PC-3 (cell line): ENCODE results near the gene BLTP2. TPM values are rescaled to one million over a fixed set of nuclear protein-coding genes. Genes with fewer than 3 reads are reported as not detected.

Experiments
- ATAC-seq: fragments of 200-7000 bp; cut with Tn5 transposase; 2 replicates; pipeline ENCODE4 v1.9.1; 2020; ENCODE audit warnings: mild to moderate bottlenecking, moderate library complexity
- BruUV-seq: library from RNA; stranded (reverse); fragments of 400-500 nt; replicated peaks from 2 replicates; lab custom pipeline; 2021; lab: Mats Ljungman, UMichigan
- CTCF ChIA-PET: fragments of 300-600 bp; sonication (Branson Sonifier 250); formaldehyde crosslinking; loops from one replicate; lab custom pipeline; 2022; ENCODE audit warnings: antibody characterized with exemption; lab: Charles Lee
- POLR2A ChIA-PET: fragments of 300-600 bp; sonication (Branson Sonifier 250); formaldehyde crosslinking; loops from one replicate; lab custom pipeline; 2022; ENCODE audit warnings: antibody characterized with exemption; ENCODE audit not compliant: unreplicated experiment; lab: Charles Lee
- DNase-seq: peaks from one replicate; pipeline ENCODE4 v3.0.0-alpha.2; 2015
- H2AFZ ChIP-seq: fragments of 300-600 bp; sonication (generic); 2 replicates; pipeline ENCODE4 v1.6.0; 2016; ENCODE audit warnings: antibody characterized with exemption, low read length
- H3F3A ChIP-seq: fragments of 300-600 bp; sonication (generic); one replicate; pipeline ENCODE4 v1.6.0; 2017; ENCODE audit warnings: antibody characterized with exemption, low read length, control low read depth, mild to moderate bottlenecking; ENCODE audit not compliant: unreplicated experiment
- H3K27ac ChIP-seq: fragments of 300-600 bp; sonication (generic); 2 replicates; pipeline ENCODE4 v1.5.1; 2016; ENCODE audit warnings: mild to moderate bottlenecking, low read length
- H3K27me3 ChIP-seq: fragments of 300-600 bp; sonication (generic); 2 replicates; pipeline ENCODE4 v1.6.1; 2016; ENCODE audit warnings: low read length, mixed read lengths
- H3K36me3 ChIP-seq: fragments of 300-600 bp; sonication (generic); 2 replicates; pipeline ENCODE4 v1.6.1; 2016; ENCODE audit warnings: low read depth, mixed run types, low read length, mixed read lengths
- H3K4me1 ChIP-seq: fragments of 300-600 bp; sonication (generic); 2 replicates; pipeline ENCODE4 v1.5.1; 2016; ENCODE audit warnings: low read length; ENCODE audit not compliant: insufficient read depth
- H3K4me2 ChIP-seq: fragments of 300-600 bp; sonication (generic); 2 replicates; pipeline ENCODE4 v1.6.0; 2016; ENCODE audit warnings: low read length
- H3K4me3 ChIP-seq: fragments of 300-600 bp; sonication (generic); 2 replicates; pipeline ENCODE4 v1.5.1; 2016; ENCODE audit warnings: mild to moderate bottlenecking, low read length, mixed read lengths
- H3K79me2 ChIP-seq: fragments of 300-600 bp; sonication (generic); 2 replicates; pipeline ENCODE4 v1.6.1; 2017; ENCODE audit warnings: low read length, mixed read lengths
- H3K9ac ChIP-seq: fragments of 300-600 bp; sonication (generic); 2 replicates; pipeline ENCODE4 v1.6.0; 2016; ENCODE audit warnings: mild to moderate bottlenecking, low read length
- H3K9me2 ChIP-seq: fragments of 300-600 bp; sonication (generic); replicated peaks from 2 replicates; pipeline ENCODE4 v1.6.1; 2016; ENCODE audit warnings: mixed run types, low read length, mixed read lengths
- H3K9me3 ChIP-seq: fragments of 300-600 bp; sonication (generic); 2 replicates; pipeline ENCODE4 v1.6.1; 2016; ENCODE audit warnings: low read length, mixed read lengths
- H4K20me1 ChIP-seq: fragments of 300-600 bp; sonication (generic); 2 replicates; pipeline ENCODE4 v1.6.1; 2016; ENCODE audit warnings: low read length, mixed read lengths
- EZH2 ChIP-seq: fragments of 300-600 bp; sonication (generic); IDR thresholded peaks from one replicate; pipeline ENCODE4 v1.6.1; 2017; ENCODE audit warnings: antibody characterized with exemption, mild to moderate bottlenecking, low read length; ENCODE audit not compliant: unreplicated experiment
- EZH2phosphoT487 ChIP-seq: fragments of 300-600 bp; sonication (generic); IDR thresholded peaks from 2 replicates; pipeline ENCODE4 v1.6.1; 2018; ENCODE audit warnings: mild to moderate bottlenecking, antibody characterized with exemption, low read length, borderline replicate concordance
- intact Hi-C: fragments of 100-400 bp; cut with micrococcal nuclease; formaldehyde crosslinking; loops from 2 replicates; pipeline ENCODE4 v1.9.0; 2023
- total RNA-seq: library from RNA; depleted of rRNA; stranded (reverse); fragments of >200 nt; gene quantifications from 2 replicates; pipeline ENCODE4 v1.2.3, GENCODE V29; 2014
- TF ChIP-seq, protein P1 (sequence below): fragments of 300-600 bp; sonication (generic); conservative IDR thresholded peaks from 2 replicates; pipeline ENCODE4 v1.5.1; 2017; ENCODE audit warnings: antibody characterized with exemption, low read depth, mild to moderate bottlenecking, low read length

The BLTP2 gene
- total RNA-seq, 1 experiment from 2014 or later = 103 TPM

DNA sequence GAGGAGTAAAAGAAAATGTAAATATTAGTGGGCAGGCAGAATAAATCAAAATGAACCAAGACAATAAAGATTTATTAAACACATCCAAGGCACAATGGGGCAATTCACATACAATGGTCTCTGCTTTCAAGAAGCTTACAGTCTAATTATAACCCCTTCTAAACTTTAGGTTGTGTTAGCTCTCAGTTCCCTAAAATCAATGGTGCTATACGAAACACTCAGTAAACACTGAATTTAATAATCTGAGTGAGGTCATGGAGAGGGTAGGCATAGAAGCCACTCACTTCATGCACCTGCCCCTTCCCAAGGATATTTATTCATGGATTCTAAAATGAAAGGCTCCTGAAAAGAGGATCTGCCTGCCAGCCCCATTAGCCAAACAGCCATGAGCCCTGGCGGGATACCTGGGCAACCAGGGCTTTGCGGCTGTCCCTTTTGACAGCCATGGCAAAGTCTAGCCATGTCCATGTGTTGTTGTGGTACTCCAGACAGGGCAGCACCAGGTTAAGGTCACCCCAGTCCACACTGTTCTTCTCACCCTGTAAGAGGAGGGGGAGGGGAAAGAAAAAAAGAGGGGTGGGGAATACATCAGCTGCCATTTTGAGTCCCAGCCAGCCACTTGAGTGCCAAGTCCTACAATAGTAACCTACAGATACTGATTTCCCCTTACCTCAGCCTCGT is 29.6 kb downstream of the BLTP2 start:
- TF ChIP-seq EZH2phosphoT487 = no peak
- no peak for TF ChIP-seq EZH2
- TF ChIP-seq, protein P1, sequence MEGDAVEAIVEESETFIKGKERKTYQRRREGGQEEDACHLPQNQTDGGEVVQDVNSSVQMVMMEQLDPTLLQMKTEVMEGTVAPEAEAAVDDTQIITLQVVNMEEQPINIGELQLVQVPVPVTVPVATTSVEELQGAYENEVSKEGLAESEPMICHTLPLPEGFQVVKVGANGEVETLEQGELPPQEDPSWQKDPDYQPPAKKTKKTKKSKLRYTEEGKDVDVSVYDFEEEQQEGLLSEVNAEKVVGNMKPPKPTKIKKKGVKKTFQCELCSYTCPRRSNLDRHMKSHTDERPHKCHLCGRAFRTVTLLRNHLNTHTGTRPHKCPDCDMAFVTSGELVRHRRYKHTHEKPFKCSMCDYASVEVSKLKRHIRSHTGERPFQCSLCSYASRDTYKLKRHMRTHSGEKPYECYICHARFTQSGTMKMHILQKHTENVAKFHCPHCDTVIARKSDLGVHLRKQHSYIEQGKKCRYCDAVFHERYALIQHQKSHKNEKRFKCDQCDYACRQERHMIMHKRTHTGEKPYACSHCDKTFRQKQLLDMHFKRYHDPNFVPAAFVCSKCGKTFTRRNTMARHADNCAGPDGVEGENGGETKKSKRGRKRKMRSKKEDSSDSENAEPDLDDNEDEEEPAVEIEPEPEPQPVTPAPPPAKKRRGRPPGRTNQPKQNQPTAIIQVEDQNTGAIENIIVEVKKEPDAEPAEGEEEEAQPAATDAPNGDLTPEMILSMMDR = no peak
- Histone ChIP-seq H3K9me2 (no peaks in the 10 kb centered on the region), H3K79me2 (no peaks in the 10 kb centered on the region), H3F3A (no peaks in the 10 kb centered on the region), H4K20me1 (no peaks in the 10 kb centered on the region), H3K36me3 (peaks cover 26% of the 10 kb centered on the region), H3K9ac (no peak overlapping the region), H3K4me2 (no peak overlapping the region), H3K4me3 (no peak overlapping the region), H3K4me1 (no peaks in the 10 kb centered on the region), H2AFZ (no peak overlapping the region), H3K27ac (no peak overlapping the region), H3K27me3 (no peaks in the 10 kb centered on the region), H3K9me3 (no peaks in the 10 kb centered on the region)
- ATAC-seq (no peak), DNase-seq (no peak)
- BruUV-seq = no TSS peak
- CTCF ChIA-PET = no interaction called here
- intact Hi-C loops = no loop called here
- POLR2A ChIA-PET = no interaction called here

DNA sequence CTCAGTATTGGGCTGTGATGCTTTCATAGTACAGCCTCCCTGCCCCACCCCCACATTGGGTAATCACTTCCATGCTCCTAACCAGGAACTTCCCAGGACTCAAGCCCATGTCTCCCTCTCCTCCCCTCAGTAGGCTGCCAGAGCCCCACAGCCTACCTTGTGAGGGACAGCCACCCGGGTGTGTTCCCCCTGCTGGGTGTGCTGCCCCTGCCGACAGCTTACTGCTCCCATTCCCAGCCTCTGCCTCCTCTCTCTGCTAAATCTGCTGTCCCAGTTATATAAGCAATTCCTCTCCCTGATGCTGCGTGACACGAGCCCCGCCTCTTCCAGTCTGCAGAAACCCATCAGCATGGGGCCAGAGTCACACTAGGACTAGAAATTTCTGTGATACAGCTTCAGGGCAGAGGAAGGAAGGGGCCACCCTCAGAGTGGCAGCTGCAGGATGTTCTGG is 31.0 kb downstream of the BLTP2 start, which contains the start of gene RSKR:
RSKR (minus strand) TSS at position 255 of the 451 bp plus-strand sequence; CDS start at position 231, 24 bp downstream.
- Histone ChIP-seq H4K20me1 (no peaks in the 10 kb centered on the region), H3K4me2 (no peak within 1 kb of the TSS), H2AFZ (no peak within 1 kb of the TSS), H3K9me3 (no peaks in the 10 kb centered on the region), H3K9me2 (no peaks in the 10 kb centered on the region), H3K9ac (no peak within 1 kb of the TSS), H3K27ac (no peak within 1 kb of the TSS), H3K36me3 (peaks cover 18% of the 10 kb centered on the region), H3K27me3 (no peaks in the 10 kb centered on the region), H3F3A (no peaks in the 10 kb centered on the region), H3K79me2 (no peaks in the 10 kb centered on the region), H3K4me3 (no peak within 1 kb of the TSS), H3K4me1 (no peaks in the 10 kb centered on the region)
- no peak for ATAC-seq
- no peak for DNase-seq
- CTCF ChIA-PET = no interaction called here
- intact Hi-C loops = loop anchor here (1.0 kb wide), 1 partner anchor 66 kb away; no protein-coding TSS in a partner anchor
- TF ChIP-seq, protein P1 = no peak
- TF ChIP-seq EZH2phosphoT487 = no peak
- no peak for TF ChIP-seq EZH2
- no TSS peak for BruUV-seq
- POLR2A ChIA-PET = no interaction called here
